ENCODE data around the gene MYL3.

- TF ChIP-seq CTCF (IDR thresholded peaks at IDR 0.05; ENCODE audit: low read length), result no peak
- no peak for TF ChIP-seq EZH2 (optimal IDR thresholded peaks at IDR 0.05; ENCODE audit: low read depth, low read length)
- no peak for TF ChIP-seq EZH2phosphoT487 (IDR thresholded peaks at IDR 0.05; ENCODE audit: low read length)
Measured at GRCh38 chr3:46893146-46893748, 30.0 kb upstream of the MYL3 start.
